Prostate gland (tissue), 2 donors: ENCODE results near the gene DLG3. TPM values are rescaled to one million over a fixed set of nuclear protein-coding genes. Genes with fewer than 3 reads are reported as not detected.

Experiments
- DNase-seq: peaks from one replicate; pipeline ENCODE4 v3.0.0-alpha.2; 2019; ENCODE audit warnings: low spot score
- H3K27ac ChIP-seq, 2 donors: fragments of 200-600 bp; sonication (generic); 2 replicates each; pipeline ENCODE4 v1.5.1; 2017 to 2019
- H3K27me3 ChIP-seq: fragments of 200-600 bp; sonication (generic); replicated peaks from 2 replicates; pipeline ENCODE4 v1.5.1; 2019; ENCODE audit not compliant: insufficient read depth
- H3K36me3 ChIP-seq, 2 donors: fragments of 200-600 bp; sonication (generic); 1 replicate in 1 of 2; 2 replicates in 1 of 2; pipeline versions ENCODE4 v1.5.1 to v1.8.1; 2017 to 2019
- H3K4me1 ChIP-seq: fragments of 200-600 bp; sonication (generic); replicated peaks from 2 replicates; pipeline ENCODE4 v1.5.1; 2019
- H3K4me3 ChIP-seq, 2 donors: fragments of 200-600 bp; sonication (generic); 2 replicates each; pipeline ENCODE4 v1.5.1; 2017 to 2019
- H3K9me3 ChIP-seq: fragments of 200-600 bp; sonication (generic); 2 replicates; pipeline ENCODE4 v1.5.1; 2017
- POLR2A ChIP-seq: fragments of 450-650 bp; IDR thresholded peaks from one replicate; pipeline ENCODE4 v1.6.1; 2016; ENCODE audit warnings: antibody characterized with exemption, mild to moderate bottlenecking
- POLR2AphosphoS5 ChIP-seq: sonication (generic); formaldehyde crosslinking; IDR thresholded peaks from one replicate; pipeline ENCODE4 v1.6.1; 2017; ENCODE audit warnings: antibody characterized with exemption
- WGBS: methylation state at CpG from one replicate; pipeline ENCODE4 v1.1.5; 2018; 5-methylcytosine and 5-hydroxymethylcytosine counted together
- intact Hi-C: fragments of 100-400 bp; cut with DNase I; formaldehyde crosslinking; loops from one replicate; pipeline ENCODE4 v1.14.2; 2022
- total RNA-seq, 2 donors: library from RNA; depleted of rRNA; stranded (reverse); fragments of >200 nt; gene quantifications; one replicate each; pipeline ENCODE4 v1.1.0, GENCODE V29; 2016
- TF ChIP-seq, protein P1 (sequence below), 4 experiments: fragments of 200-600 bp in 2 of 4; fragments of 450-650 bp in 2 of 4; sonication (generic) in 2 of 4; IDR thresholded peaks; 1 replicate in 3 of 4; 2 replicates in 1 of 4; pipeline ENCODE4 v1.5.1; 2016 to 2019; ENCODE audit warnings: antibody characterized with exemption in 4 of 4, mild to moderate bottlenecking in 2 of 4, moderate library complexity in 2 of 4

The DLG3 gene
- total RNA-seq, 2 donors from 2014 or later = 11.9 to 29.1 TPM

DNA sequence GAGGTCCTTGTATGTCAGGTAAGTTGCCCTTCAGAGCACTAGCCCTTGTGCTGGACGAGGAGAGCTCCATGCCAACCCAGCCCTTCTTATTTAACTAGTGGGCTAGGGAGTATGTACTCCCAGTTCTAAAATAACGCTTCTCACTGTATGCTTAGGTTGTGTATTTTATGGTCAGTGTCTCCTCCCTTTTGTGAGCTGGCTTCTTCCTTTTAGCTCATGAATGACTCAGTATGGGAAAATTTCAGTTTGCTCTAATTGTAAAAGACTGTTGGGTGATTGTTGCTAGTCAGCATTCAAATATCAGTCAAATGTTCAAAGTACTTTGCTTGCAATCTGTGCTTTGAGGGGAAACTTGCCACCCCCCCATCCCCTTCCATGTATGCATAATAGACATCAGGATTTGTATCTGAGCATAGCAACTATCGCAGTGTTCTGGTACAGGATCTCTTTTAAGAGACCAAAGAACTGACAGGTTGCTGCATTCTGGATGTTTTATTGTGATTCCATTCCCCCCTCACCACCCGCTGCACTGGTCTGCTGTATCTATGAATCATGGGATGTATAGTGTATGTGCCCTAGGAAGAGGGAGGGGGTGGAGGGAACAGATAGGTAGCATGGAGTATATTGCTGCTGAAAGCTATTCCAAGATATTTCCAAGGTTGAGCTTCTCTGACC lies 34.7 kb downstream of the DLG3 start:
- WGBS = 26% methylated on average over 3 of the region's 4 CpGs
- Histone ChIP-seq H3K36me3 (no peaks in the 10 kb centered on the region), H3K9me3 (no peaks in the 10 kb centered on the region), H3K4me1 (no peaks in the 10 kb centered on the region), H3K4me3 (no peak overlapping the region), H3K27ac (peak overlapping the region; percentile 39 to 53), H3K27me3 (no peaks in the 10 kb centered on the region)
- TF ChIP-seq POLR2AphosphoS5 = no peak
- TF ChIP-seq POLR2A = no peak
- TF ChIP-seq, protein P1, sequence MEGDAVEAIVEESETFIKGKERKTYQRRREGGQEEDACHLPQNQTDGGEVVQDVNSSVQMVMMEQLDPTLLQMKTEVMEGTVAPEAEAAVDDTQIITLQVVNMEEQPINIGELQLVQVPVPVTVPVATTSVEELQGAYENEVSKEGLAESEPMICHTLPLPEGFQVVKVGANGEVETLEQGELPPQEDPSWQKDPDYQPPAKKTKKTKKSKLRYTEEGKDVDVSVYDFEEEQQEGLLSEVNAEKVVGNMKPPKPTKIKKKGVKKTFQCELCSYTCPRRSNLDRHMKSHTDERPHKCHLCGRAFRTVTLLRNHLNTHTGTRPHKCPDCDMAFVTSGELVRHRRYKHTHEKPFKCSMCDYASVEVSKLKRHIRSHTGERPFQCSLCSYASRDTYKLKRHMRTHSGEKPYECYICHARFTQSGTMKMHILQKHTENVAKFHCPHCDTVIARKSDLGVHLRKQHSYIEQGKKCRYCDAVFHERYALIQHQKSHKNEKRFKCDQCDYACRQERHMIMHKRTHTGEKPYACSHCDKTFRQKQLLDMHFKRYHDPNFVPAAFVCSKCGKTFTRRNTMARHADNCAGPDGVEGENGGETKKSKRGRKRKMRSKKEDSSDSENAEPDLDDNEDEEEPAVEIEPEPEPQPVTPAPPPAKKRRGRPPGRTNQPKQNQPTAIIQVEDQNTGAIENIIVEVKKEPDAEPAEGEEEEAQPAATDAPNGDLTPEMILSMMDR (IDR thresholded peaks at IDR 0.05) = no peak
- DNase-seq = peak; percentile 5
- intact Hi-C loops = no loop called here

DNA sequence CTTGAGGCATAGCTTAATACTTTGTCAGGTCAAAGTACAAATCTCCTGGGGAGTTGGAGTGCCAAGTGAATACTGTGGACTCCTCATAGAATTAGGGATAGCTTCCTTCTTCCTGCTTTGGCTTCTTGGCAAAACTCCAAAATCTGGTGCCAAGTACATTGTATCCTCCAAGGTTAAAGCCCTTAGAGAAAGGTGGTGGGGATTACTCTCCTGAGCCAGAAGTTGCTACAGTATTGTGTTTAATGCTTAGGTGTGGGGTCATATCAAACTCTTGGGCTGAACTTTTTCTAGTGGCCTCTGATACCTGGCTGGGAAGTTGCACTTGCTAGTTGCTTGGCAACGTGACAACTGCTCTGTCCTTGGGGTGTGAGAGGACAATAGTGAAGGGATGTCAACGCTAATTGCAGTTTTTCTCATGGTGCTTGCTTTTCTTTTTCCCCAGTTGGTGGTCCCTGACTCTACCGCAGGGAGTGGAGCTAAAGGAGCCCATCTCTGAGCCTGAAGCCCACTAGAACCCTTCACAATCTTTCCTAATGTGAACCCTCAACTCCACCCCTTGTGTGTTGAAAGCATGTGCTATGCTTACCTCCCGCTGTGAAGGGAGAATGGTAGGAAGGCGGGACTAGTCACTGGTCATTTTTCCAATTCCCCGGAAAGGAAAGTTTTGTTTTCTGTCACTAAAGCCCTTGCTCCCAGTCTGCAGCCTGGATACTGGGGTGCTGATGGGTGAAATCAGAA lies 35.5 kb downstream of the DLG3 start:
- 48% methylated on average over 6 of the region's 6 CpGs for WGBS
- H3K4me3 ChIP-seq = no peak overlapping the region
- no peak overlapping the region for H3K27ac ChIP-seq
- no peaks in the 10 kb centered on the region for H3K4me1 ChIP-seq
- TF ChIP-seq POLR2A (no peak), POLR2AphosphoS5 (no peak)
- TF ChIP-seq, protein P1 (IDR thresholded peaks at IDR 0.05) = no peak
- intact Hi-C loops = no loop called here
- no peaks in the 10 kb centered on the region for H3K36me3 ChIP-seq
- H3K27me3 ChIP-seq = no peaks in the 10 kb centered on the region
- DNase-seq = peak; percentile 6
- no peaks in the 10 kb centered on the region for H3K9me3 ChIP-seq

DNA sequence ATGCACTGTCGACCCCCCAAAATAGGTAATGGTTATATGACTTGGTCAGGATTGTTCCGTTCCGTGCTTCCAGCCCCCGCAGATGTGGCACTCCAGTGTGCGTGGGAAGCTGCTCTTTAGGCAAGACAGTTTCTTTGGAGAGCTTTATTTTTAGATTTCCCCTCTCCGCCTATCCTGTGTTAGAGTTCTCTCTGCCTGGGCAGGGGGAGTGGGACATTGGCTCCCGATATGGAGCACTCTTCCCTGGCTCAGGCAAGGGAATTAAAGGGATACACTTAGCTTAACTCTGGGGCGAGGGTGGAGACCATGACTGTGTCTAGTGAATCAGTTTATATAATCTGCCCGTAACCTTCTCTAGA lies 36.0 kb downstream of the DLG3 start:
- Histone ChIP-seq H3K27me3 (no peaks in the 10 kb centered on the region), H3K9me3 (no peaks in the 10 kb centered on the region), H3K4me3 (no peak overlapping the region), H3K4me1 (no peaks in the 10 kb centered on the region), H3K27ac (no peak overlapping the region), H3K36me3 (no peaks in the 10 kb centered on the region)
- intact Hi-C loops = no loop called here
- TF ChIP-seq, protein P1 (IDR thresholded peaks at IDR 0.05) = no peak
- TF ChIP-seq POLR2A (no peak), POLR2AphosphoS5 (no peak)
- 86% methylated on average over 9 of the region's 9 CpGs for WGBS
- no peak for DNase-seq

DNA sequence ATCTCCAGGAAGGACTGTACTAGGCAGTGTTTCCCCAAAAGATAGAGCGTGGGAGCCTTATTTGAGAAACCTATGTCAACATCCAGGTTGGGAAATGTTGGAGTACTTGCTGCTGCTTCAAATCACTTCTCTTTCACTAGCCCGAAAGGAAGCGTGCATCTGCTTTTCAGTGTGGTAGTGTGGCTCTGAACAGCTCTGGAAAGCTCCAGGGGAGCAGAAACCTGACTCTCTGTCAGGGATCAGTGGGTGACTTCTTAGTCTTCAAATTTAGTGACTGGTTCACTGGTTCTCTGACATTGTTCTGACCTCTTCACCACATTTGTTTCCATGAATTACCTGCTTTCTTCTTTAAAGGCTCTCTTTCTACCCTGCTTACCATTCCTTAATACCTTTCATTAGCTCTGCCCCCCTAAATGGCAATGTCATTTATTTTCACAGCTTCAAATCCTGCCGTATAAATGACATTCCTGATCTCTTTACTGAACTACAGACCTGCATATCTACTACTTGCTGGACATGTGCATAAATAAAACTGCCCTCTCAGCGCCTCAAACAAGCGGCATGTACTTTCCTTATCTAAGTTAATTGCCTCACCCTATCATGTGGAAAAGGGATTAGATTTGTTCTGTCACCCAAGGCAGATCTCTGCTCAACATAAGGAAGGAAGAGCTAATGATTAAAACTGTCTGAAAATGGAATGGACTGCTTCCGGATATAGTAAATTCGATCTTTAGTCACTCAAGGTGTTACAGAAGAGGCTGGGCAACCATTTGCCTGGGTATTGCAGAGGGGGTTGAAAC lies 37.0 kb downstream of the DLG3 start:
- intact Hi-C loops = no loop called here
- Histone ChIP-seq H3K36me3 (no peaks in the 10 kb centered on the region), H3K9me3 (no peaks in the 10 kb centered on the region), H3K27me3 (no peaks in the 10 kb centered on the region), H3K4me3 (no peak overlapping the region), H3K27ac (no peak overlapping the region), H3K4me1 (no peaks in the 10 kb centered on the region)
- TF ChIP-seq POLR2A (no peak), POLR2AphosphoS5 (no peak)
- TF ChIP-seq, protein P1 (IDR thresholded peaks at IDR 0.05) = no peak
- DNase-seq = no peak
- WGBS = 72% methylated on average over 8 of the region's 8 CpGs
